GM19099 (cell line): ENCODE measurements around the gene POLN.

ENCODE experiments used
- POLR2A ChIP-seq: IDR thresholded peaks from 3 replicates; pipeline ENCODE4 v1.6.1; 2011; ENCODE audit warnings: low read depth; ENCODE audit not compliant: insufficient read length; ENCODE audit errors: extremely low read depth

Gene POLN

DNA sequence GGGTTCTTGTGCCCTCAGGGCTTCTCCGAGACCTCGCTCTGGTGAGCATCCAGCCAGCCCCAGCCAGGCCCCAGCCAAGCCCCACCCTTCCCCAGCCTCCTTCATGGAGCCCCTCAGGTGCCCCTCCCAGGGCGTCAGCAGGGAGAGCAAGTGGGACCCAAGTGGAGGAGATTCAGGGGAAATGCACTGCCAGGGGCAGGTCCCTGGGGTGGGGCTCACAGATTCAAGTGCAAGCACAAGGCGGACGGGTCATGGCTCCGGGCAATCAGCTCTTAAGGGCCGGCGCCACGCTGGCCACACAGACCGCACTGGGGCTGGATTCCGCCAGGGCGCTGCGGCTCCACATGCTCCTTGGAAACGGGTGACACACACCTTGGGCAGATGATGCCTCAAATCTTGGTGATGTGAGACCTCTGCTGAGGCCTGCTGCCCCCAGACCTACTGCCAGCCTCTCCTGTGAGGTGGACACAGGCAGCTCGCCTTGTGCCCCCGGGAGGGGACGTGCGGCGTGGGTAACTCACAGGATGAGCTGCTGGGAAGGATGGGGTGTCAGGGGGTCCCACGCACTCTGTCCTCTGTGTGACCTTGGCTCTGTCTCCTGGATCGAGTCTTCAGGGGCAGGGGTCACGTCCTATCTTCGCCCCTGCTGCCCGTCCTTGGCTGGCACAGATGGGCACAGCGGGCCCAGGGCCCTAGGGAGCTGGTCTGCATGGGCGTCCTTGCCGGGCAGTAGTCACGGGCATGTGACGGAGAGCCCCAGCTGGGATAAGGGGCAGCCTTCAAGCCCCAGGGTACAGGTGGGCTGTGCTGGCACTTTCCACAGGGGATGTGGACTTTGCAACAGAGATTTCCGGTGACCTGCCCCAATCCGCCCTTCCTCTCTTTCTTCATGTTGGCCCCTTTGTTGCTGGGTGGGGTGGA lies 165.7 kb downstream of the POLN start:
- TF ChIP-seq POLR2A: no peak

DNA sequence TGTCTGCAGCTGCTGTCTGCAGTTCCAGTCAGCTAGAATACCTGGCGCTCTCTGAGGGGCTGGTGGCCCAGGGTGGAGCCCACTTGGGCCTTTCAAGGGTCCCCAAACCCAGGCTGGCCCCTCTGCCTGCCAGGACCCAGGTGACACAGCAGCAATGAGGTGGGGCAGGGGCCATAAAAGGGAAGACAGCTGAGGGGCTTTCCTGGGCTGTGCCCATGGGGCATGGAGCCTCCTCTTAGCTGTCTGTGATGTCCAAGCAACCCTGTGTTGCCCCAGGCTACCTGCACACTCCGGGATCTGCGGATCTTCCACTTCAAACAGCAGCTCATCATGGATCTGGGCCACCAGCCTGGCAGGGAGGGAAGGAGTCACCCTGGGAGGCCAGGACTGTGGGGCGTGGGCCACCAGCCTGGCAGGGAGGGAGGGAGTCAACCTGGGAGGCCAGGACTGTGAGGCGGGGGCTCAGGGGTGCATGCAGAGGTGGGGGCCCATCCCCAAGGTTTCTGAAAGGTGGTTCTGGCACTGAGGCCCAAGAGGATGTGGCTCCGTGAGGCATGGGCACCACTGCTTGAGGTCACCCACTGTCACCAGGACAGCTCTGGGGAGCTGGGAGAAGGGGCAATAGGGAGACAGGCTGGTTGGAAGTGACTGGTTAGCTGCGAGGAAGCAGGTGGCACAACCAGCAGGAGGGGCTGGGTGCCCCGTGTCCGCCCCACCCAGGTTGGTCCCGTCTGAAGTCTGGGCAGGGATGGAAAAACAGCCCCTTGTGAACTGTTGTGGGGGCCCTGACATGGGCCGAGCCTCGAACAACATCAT lies 166.5 kb downstream of the POLN start:
- no peak for TF ChIP-seq POLR2A

DNA sequence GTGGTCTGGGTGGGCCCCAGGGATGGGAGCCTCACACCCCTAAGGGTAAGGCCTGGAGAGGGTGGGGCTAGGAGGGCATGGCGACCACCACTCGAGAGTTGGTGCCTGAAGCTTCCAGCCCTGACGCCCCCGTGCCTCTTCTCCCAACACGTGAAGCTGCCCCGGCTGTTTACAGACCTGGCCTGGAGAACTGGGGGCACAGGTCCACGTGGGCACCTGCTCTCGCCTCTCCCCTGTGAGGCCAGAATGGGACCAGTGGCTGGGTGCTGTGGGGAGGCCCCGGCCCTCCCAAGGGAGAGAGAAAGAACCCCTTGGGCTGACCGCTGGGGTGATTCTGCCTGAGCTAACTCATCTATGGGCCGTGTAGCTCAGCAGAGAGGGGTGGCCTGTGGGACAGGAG lies 167.3 kb downstream of the POLN start:
- no peak for TF ChIP-seq POLR2A

DNA sequence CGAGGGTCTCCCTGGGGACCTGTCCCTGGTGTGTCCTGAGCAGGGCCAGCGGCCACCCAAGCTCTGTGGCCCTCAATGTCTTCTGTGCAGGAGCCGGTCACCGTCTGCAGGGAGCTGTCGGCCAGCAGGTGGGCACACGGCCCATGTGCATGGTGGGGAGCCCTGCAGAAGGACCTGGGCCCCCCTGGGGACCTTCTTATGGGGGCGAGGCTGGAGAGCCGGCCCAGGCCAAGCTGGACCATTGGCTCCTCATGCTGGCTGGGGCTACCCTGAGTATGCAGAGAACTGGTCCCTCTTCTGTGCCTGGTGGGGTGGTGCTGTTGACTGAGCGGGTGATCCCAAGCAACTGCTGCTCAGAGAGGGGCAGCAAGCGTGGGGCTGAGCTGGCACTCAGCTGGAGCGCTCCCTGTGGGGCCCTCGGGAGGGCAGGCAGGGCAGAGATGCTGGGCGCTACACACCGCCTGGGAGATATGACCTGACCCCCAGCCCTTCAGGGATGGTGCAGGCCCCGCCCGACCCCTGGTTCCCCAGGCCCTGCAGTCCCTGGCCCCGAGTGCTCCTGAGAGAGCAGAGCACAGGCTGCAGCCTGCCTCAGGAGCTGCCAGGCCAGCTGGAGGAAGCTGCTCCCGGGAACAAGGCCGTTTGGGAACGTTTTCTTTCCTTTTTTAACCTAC lies 168.0 kb downstream of the POLN start:
- TF ChIP-seq POLR2A: no peak

DNA sequence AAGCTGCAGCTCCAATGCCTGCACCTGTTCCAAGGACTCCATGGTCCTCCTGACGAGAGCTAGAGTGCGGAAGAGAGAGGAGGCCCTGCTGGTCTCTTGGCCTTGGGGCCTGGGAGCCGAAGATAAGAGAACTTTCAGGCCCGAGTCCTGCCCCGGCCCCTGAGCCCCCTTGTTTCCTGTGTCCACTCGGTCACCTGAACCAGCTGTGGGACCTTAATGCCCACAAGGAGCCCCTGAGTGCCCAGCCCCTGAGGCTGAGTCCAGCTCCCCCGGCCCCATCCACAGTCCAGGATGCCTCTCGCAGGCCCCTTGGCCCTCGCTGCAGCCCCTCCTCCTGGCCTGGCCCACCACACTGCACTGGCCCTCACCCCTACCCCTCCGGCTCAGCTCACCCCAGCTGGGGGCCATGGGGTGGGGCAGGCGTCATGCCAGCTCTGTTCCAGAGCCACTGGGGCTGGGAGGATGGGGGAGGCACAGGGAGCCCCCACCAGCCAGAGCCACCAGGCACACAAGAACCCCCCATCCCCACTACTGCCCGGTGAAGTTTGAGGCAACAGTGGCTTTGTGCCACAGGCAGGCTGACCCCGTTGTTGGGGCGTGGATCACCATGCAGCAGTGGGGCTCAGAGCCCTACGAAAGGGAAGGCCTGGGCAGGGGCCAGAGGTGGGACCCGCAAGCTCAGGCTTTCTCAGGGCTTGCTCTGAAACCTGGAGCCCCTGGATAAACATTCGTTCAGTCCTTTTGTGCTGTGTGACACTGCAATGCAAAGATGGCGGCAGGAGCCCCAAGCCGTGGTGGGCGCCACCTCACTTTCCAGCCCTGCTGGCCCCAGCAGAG lies 168.7 kb downstream of the POLN start:
- TF ChIP-seq POLR2A: no peak

DNA sequence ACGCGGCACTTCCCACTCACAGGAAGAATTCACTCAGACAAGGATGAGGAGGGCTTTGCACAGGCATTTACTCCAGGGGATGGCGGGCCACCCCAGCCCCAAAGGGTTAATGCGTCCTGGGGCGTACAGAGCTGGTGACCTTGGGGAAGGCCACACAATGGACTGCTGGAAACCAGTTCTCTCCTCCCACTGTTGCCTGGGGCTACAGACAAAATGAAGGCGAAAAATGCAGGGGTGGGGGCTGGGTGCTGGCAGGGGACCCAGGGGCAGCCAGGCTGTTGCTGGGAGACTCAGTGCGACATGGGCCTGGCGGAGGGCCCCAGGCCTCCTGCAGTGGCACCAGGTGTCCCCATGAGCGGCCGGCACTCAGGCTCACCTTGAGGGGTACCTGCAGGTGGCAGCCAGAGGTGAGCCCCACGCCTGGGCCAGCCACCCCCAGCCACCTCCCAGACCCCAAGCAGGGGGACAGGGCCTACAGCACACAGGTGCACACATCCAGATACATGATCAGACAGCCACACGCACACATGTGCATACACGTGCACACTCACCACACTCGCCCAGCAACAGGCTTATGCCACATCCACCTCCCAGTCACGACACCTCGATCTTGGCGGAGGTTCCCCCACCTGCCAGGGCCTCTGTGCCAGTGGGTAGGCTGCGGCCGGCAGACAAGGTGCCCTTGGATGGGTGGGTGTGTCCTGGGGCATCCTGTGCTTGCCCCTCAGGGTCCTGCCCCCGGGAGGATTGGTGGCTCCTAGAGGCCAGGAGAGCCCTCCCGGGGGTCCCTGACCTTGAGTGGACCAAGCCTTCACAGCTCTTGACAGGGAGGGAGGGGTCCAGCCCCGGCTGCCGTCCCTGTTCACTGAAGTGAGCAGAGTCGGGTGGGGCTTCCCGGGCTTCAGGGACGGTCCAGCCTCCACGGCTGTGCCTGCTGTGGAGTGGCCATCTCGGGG lies 169.7 kb downstream of the POLN start:
- TF ChIP-seq POLR2A: no peak

DNA sequence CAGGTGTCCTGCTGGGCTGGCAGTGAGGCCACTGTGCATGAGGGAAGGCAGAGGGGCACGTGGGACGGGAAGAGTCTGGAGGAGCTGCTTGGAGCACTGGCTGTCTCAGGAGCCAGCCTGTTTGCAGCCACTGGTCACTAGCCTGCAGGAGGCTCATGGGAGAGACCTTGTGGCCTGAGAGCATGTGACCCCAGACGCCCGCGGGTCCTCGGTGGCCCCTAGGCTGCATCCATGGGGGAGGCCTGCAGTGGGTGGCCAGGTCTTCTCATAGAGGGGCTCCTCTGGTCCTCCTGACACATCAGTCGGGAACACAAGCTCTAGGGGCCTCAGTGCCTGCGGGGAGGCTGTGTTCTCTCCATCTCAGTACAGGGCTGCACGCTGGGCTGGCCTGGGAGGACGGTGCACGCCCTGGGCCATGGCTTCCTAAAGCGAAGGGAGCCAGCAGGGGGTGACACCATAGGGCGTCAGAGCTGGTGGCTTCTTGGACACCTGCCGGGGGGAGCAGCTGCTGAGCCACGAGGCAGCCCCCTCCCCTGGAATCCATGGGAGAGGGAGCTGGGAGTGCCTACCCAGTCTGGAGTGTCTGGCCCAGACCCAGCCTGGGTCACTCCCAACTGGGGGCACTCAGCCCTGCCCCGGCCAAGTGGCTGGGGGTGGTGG lies 170.5 kb downstream of the POLN start:
- TF ChIP-seq POLR2A: no peak

DNA sequence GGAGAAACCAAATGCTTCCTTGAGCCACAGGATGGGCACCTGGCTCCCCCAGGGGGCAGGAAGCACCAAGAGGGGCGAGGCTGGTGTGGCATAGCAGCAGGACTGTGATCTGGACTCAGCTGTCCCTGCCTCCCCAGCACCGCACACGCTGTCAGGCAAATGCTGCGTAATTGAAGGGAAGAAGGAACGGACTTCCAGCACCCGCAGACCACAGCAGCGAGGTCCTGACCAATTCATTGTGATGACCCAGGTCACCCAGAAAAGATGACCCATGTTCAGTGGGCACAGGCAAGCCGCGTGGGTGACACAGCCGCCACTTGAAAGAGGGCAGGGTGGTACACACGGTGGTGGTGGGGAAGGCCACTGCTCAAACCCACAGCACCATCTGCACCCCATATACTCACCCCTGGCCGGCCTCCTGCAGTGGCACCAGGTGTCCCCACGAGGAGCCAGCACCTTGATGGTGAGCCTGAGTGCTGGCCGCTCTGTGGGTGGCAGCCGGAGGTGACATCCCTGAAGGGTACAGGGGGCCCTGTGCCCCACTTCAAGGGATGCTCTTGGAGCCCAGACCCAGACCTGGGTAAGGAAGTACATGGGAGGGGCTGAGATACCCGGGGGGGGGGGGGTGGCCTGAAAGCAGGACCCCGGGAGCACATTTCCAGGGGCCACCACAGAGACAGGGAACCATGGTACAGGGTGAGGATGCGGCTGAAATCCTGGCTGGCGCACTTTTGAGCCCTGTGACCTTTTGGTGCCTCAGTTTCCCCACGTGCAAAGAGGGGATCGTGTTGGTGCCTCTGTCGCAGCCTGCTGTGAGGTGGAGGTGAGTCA lies 171.3 kb downstream of the POLN start:
- no peak for TF ChIP-seq POLR2A

DNA sequence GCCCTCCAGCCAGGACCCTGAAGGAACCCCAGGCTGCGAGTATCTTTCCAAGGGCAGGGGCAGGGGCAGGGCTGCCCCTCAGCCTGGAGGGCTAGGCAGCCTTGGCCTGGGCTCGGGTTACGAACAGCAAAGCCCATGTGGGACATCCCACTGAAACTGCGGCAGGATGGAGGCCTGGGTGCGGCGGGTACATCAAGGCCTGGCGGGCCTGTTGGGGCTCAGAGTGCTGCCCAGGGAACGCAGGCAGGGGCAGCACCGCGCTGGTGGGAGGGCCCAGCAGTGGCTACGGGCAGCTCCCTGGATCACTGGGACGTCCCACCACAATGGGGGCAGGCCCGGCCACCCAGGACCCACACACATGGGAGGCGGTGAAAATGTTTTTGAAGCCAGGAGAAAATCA lies 171.9 kb downstream of the POLN start:
- TF ChIP-seq POLR2A: no peak

DNA sequence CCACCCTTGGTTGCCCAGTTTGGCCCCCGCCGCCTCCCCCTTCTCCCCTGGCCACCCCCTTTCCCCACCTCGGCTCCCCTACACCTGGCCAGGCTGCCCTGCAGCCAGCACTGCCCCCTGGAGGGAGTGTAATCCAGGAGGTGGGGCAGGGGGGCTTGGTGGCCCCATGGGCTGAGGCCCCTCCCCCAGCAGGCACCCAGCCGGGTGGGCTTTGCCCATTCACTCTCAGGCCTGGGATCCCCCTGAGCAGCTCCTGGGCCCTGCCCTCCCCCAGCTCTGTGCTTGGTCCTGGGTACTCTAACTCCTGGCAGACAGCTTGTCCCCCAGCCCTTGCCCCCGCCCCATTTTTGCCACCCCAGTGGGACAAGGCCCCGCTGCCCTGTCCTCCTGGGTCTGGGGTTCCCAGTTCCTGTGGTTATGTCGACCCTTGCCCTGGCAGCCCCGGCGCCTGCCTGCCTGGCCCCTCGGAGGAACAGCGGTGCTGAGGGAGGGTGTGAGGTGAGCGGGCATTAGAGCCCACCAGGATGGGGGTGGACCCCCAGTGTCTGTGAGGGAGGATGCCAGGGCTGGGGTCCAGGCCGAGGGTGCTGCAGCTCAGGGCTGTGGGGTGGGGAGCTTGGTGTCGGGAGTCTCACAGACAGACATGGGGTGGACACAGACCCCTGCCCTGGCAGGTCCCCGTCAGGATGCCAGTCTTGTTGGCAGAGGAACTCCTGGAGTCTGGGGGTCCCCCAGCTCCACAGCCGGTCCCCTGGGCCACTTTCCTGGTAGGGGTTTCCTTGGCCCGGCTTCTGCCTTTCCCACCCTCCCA lies 172.6 kb downstream of the POLN start:
- no peak for TF ChIP-seq POLR2A

DNA sequence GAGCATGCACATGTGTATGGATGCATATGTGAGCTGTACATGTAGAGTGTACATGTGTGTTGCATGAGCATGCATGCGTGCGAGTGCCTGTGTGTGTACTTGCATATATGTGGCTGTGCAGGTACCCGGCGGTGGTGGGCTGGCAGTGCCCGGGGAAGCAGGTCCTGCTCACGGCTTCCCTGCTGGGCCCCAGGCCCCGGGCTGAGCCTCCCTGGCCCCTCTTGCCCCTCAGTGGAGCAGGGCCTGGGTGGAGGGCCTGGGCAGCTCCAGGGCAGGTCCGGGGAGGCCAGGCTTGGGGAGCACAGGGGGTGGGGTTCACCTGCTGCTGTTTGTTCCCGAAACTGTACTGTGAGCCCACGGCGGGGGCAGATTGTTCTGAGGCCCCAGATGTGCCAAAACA lies 173.4 kb downstream of the POLN start:
- TF ChIP-seq POLR2A: no peak

DNA sequence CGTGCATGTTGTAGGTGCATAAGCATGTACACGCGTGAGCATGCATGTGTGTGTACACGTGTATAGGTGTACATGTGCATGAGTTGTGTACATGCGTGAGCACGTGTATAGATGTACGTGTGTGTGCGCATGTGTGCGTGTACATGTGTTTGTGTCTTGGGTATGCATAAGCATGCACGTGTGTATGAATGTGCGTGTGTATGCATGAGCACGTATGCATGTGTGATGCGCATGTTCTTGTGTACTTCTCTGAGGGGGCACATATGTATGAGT lies 173.8 kb downstream of the POLN start:
- TF ChIP-seq POLR2A: no peak
